ENCODE data around the gene SIM1.
A peak's percentile ranks its signal among the peaks of the same experiment; 100 is the strongest.

The SIM1 gene

DNA sequence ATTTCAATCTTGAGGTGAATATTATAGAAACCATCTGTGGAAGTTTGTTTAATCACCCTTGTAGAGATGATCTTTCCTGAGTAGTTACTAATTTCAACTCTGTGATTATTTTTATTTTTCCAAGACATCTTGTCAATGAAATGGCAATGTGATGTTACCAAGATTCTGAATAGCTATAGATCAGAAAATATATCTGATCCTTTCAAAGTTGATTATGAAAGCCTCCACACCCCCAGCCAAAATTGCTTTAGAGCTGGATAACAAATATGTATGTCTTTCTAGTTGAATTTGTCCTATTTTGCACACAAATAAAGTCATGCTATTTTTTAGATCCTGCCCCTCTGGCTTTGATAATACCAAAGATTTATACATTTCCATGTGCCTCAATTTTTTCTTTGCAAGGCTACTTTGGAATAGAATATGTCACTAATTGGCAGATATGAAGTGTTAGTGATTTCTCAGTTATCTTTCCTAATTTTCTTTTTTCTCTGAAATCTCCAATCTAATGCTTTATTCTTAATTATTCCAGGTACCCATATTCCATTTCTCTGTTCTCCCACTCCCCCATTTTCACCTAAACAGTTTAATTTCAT is 5.0 kb downstream of the SIM1 start:
- Histone ChIP-seq H2BK5ac (ENCODE audit: low read length) (no peak overlapping the region), H2BK15ac (replicated peaks; ENCODE audit: low read depth) (no peak overlapping the region), H3K27ac (ENCODE audit: low read depth, low read length) (no peak overlapping the region), H3K4me2 (ENCODE audit: low read length) (no peak overlapping the region), H3K79me1 (ENCODE audit: low read length) (no peaks in the 10 kb centered on the region), H3K4me1 (ENCODE audit: control insufficient read depth, low read depth, low read length) (peaks cover 2% of the 10 kb centered on the region), H3K4me3 (ENCODE audit: low read length) (no peak overlapping the region), H3K23ac (ENCODE audit: low read length) (no peak overlapping the region), H3K18ac (ENCODE audit: low read length) (no peak overlapping the region), H3K4ac (ENCODE audit: low read depth, low read length) (no peak overlapping the region), H3K79me2 (ENCODE audit: control insufficient read depth, insufficient read depth, low read length) (no peaks in the 10 kb centered on the region), H4K5ac (ENCODE audit: low read length) (no peak overlapping the region), H3K27me3 (ENCODE audit: insufficient read depth, low read length, poor library complexity) (peaks cover 80% of the 10 kb centered on the region), H3K56ac (ENCODE audit: low read length) (no peak overlapping the region), H2BK120ac (ENCODE audit: low read depth, low read length) (no peak overlapping the region), H2AK5ac (ENCODE audit: low read length) (no peak overlapping the region), H3K9ac (ENCODE audit: low read length) (no peak overlapping the region), H3K36me3 (ENCODE audit: control insufficient read depth, insufficient read depth, low read length) (no peaks in the 10 kb centered on the region), H4K8ac (ENCODE audit: low read depth, low read length) (no peak overlapping the region)
- no peak for DNase-seq

DNA sequence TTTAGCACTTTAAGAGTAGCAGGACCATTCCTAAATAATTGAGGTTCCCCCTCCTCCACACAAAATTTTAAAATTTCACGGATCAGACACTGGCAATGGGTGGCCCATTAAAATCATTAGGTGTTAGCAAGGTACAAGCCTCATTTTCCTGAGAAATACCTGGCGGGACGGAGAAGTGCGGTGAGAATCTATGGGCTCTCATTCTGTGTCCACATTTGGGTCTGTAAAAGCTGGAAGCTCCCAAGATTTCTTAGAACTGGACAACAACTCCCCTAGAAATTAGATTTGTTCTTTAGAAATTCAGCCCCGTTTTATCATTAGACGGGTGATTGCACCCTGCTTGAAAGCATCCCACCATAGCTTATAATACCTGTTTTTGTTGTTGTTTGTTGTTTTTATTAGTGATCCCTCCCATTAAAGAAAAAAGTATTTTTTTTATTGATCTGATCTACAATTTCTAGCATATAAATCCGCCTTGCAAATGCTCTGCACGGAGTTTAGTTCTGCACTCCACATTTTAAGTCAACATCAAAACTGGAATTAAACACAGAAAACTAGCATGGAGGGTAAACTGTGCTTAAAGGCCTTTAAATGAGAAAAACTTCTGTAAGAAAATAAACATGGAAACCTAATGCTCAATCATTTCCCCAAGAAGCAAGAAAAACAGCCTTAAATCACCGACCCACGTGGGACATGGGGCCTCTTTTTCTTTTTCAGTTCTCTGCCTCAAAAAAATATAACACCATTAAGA is 5.7 kb downstream of the SIM1 start:
- H4K8ac ChIP-seq (ENCODE audit: low read depth, low read length), result no peak overlapping the region
- H3K79me2 ChIP-seq (ENCODE audit: control insufficient read depth, insufficient read depth, low read length), result no peaks in the 10 kb centered on the region
- no peak overlapping the region for H3K27ac ChIP-seq (ENCODE audit: low read depth, low read length)
- no peak overlapping the region for H3K4me2 ChIP-seq (ENCODE audit: low read length)
- no peak overlapping the region for H3K56ac ChIP-seq (ENCODE audit: low read length)
- H3K79me1 ChIP-seq (ENCODE audit: low read length), result no peaks in the 10 kb centered on the region
- no peak overlapping the region for H3K18ac ChIP-seq (ENCODE audit: low read length)
- peaks cover 2% of the 10 kb centered on the region for H3K4me1 ChIP-seq (ENCODE audit: control insufficient read depth, low read depth, low read length)
- WGBS (ENCODE audit: extremely low coverage, insufficient coverage, low lambda C conversion rate), result no CpG with 5 or more reads among the region's 10 CpGs
- DNase-seq, result no peak
- no peak overlapping the region for H3K23ac ChIP-seq (ENCODE audit: low read length)
- no peak overlapping the region for H4K5ac ChIP-seq (ENCODE audit: low read length)
- H2BK5ac ChIP-seq (ENCODE audit: low read length), result no peak overlapping the region
- H3K4ac ChIP-seq (ENCODE audit: low read depth, low read length), result no peak overlapping the region
- no peak overlapping the region for H2BK15ac ChIP-seq (replicated peaks; ENCODE audit: low read depth)
- no peaks in the 10 kb centered on the region for H3K36me3 ChIP-seq (ENCODE audit: control insufficient read depth, insufficient read depth, low read length)
- H3K4me3 ChIP-seq (ENCODE audit: low read length), result no peak overlapping the region
- H2BK120ac ChIP-seq (ENCODE audit: low read depth, low read length), result no peak overlapping the region
- H3K27me3 ChIP-seq (ENCODE audit: insufficient read depth, low read length, poor library complexity), result peaks cover 79% of the 10 kb centered on the region
- no peak overlapping the region for H2AK5ac ChIP-seq (ENCODE audit: low read length)
- no peak overlapping the region for H3K9ac ChIP-seq (ENCODE audit: low read length)

DNA sequence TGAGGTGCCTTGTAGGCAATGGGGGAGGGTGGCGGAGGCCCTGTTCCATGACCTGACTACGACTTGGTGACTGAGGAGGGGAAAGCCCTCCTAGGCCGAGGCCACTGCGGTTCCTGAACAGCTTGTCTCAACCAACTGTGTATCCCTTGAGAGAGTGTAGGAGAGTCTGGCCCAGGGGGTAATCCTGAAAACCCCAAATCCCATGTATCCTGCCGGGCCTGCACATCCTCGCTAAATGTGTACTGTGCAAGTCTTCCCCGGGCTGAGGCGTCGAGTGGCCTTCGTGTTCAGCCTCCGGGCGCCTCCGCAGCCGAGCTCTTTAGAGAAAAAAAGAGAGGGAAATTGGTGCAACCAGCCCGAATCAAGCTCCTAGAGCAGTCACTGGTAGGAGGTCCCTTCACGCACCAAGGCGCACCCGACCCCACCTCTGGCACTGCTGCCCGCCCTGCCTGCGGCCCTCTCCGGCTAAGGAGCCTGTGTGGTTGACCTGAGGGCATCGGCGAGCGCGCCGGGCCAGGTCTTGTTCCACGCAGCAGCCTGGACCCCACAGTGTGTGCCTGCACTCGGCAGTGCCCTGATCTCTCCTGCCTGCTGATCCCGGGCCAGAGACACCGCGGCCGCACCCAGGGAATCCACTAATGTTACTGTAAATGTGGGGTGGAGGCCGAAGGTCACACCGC is 7.3 kb downstream of the SIM1 start:
- H3K4me2 ChIP-seq (ENCODE audit: low read length), result peak overlapping the region; percentile 83
- no peak overlapping the region for H3K4me3 ChIP-seq (ENCODE audit: low read length)
- H3K4me1 ChIP-seq (ENCODE audit: control insufficient read depth, low read depth, low read length), result peaks cover 2% of the 10 kb centered on the region
- H2BK5ac ChIP-seq (ENCODE audit: low read length), result no peak overlapping the region
- H2AK5ac ChIP-seq (ENCODE audit: low read length), result no peak overlapping the region
- H3K79me2 ChIP-seq (ENCODE audit: control insufficient read depth, insufficient read depth, low read length), result no peaks in the 10 kb centered on the region
- H3K27ac ChIP-seq (ENCODE audit: low read depth, low read length), result no peak overlapping the region
- WGBS (ENCODE audit: extremely low coverage, insufficient coverage, low lambda C conversion rate), result no CpG with 5 or more reads among the region's 34 CpGs
- no peak overlapping the region for H3K18ac ChIP-seq (ENCODE audit: low read length)
- no peaks in the 10 kb centered on the region for H3K36me3 ChIP-seq (ENCODE audit: control insufficient read depth, insufficient read depth, low read length)
- H4K8ac ChIP-seq (ENCODE audit: low read depth, low read length), result no peak overlapping the region
- peak; percentile 67 for DNase-seq
- H3K27me3 ChIP-seq (ENCODE audit: insufficient read depth, low read length, poor library complexity), result peaks cover 80% of the 10 kb centered on the region
- H3K4ac ChIP-seq (ENCODE audit: low read depth, low read length), result no peak overlapping the region
- no peak overlapping the region for H4K5ac ChIP-seq (ENCODE audit: low read length)
- no peaks in the 10 kb centered on the region for H3K79me1 ChIP-seq (ENCODE audit: low read length)
- peak overlapping the region; percentile 66 for H3K23ac ChIP-seq (ENCODE audit: low read length)
- no peak overlapping the region for H2BK120ac ChIP-seq (ENCODE audit: low read depth, low read length)
- peak overlapping the region; percentile 30 for H3K56ac ChIP-seq (ENCODE audit: low read length)
- H3K9ac ChIP-seq (ENCODE audit: low read length), result peak overlapping the region; percentile 11
- H2BK15ac ChIP-seq (replicated peaks; ENCODE audit: low read depth), result no peak overlapping the region

DNA sequence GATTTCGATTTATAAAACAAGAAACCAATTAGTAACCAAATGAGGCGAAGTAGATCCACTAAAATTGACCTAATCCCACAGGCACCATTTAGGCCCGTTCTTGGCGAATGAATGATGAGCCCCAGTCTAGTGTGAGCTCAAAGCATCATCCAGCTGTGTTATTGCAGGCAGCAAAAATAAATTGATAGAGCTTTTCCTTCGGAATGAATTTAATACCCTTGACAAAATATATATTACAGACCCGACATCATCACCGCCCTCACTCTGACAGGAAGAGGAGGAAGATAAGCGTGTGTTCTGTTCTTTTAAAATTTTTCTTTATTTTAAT is 7.8 kb downstream of the SIM1 start:
- H3K79me2 ChIP-seq (ENCODE audit: control insufficient read depth, insufficient read depth, low read length), result no peaks in the 10 kb centered on the region
- H2AK5ac ChIP-seq (ENCODE audit: low read length), result no peak overlapping the region
- no peak overlapping the region for H2BK5ac ChIP-seq (ENCODE audit: low read length)
- H3K18ac ChIP-seq (ENCODE audit: low read length), result no peak overlapping the region
- H3K56ac ChIP-seq (ENCODE audit: low read length), result no peak overlapping the region
- peaks cover 2% of the 10 kb centered on the region for H3K4me1 ChIP-seq (ENCODE audit: control insufficient read depth, low read depth, low read length)
- no peak overlapping the region for H3K4me2 ChIP-seq (ENCODE audit: low read length)
- no peak overlapping the region for H3K23ac ChIP-seq (ENCODE audit: low read length)
- H3K27me3 ChIP-seq (ENCODE audit: insufficient read depth, low read length, poor library complexity), result peaks cover 82% of the 10 kb centered on the region
- DNase-seq, result no peak
- H2BK15ac ChIP-seq (replicated peaks; ENCODE audit: low read depth), result no peak overlapping the region
- no peak overlapping the region for H4K8ac ChIP-seq (ENCODE audit: low read depth, low read length)
- WGBS (ENCODE audit: extremely low coverage, insufficient coverage, low lambda C conversion rate), result no CpG with 5 or more reads among the region's 8 CpGs
- no peak overlapping the region for H2BK120ac ChIP-seq (ENCODE audit: low read depth, low read length)
- no peak overlapping the region for H3K4me3 ChIP-seq (ENCODE audit: low read length)
- no peaks in the 10 kb centered on the region for H3K36me3 ChIP-seq (ENCODE audit: control insufficient read depth, insufficient read depth, low read length)
- no peak overlapping the region for H4K5ac ChIP-seq (ENCODE audit: low read length)
- no peaks in the 10 kb centered on the region for H3K79me1 ChIP-seq (ENCODE audit: low read length)
- no peak overlapping the region for H3K9ac ChIP-seq (ENCODE audit: low read length)
- no peak overlapping the region for H3K27ac ChIP-seq (ENCODE audit: low read depth, low read length)
- no peak overlapping the region for H3K4ac ChIP-seq (ENCODE audit: low read depth, low read length)

DNA sequence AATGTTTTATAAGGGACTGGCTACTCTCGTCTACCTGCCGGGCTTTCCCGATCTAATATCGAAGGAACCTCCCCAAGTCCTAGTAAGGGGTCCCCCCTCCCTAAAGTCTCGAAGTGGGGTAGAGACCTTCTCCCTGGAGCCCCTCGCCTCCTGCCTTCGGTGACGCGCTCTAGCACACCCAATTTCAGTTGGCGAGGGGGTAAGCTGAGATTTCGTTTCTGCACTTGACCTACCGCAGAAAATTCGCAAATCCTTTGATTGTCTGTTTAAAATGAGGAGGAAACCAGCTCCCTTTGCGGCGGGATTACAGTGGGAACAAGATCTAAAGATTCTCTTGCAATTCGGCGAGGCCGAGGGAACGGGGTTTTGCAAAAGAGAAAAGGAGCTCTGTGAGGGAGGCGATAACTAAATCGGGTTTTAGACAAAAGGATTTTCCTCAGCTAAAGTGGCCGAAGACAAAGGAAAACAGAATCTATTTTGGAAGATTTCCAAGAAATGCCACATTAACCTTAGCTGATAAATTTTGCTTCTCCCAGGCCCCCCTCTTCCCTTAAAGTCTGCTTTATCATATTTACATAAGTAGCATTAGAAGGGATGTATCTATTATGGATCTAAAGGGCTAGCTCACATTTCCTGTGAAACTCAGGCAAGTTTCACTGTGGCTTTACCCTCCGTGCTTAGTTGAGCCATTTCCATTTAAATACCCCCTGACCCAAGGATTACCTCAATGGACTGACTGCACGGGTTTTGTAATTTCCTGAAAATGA is 8.4 kb downstream of the SIM1 start:
- Histone ChIP-seq H4K8ac (ENCODE audit: low read depth, low read length) (no peak overlapping the region), H3K4me2 (ENCODE audit: low read length) (peak overlapping the region; percentile 52), H2BK5ac (ENCODE audit: low read length) (no peak overlapping the region), H4K5ac (ENCODE audit: low read length) (no peak overlapping the region), H2BK120ac (ENCODE audit: low read depth, low read length) (no peak overlapping the region), H3K9ac (ENCODE audit: low read length) (no peak overlapping the region), H3K4me1 (ENCODE audit: control insufficient read depth, low read depth, low read length) (peaks cover 2% of the 10 kb centered on the region), H3K23ac (ENCODE audit: low read length) (no peak overlapping the region), H3K4ac (ENCODE audit: low read depth, low read length) (no peak overlapping the region), H3K56ac (ENCODE audit: low read length) (no peak overlapping the region), H2AK5ac (ENCODE audit: low read length) (no peak overlapping the region), H3K18ac (ENCODE audit: low read length) (no peak overlapping the region), H3K4me3 (ENCODE audit: low read length) (no peak overlapping the region), H3K36me3 (ENCODE audit: control insufficient read depth, insufficient read depth, low read length) (no peaks in the 10 kb centered on the region), H3K27ac (ENCODE audit: low read depth, low read length) (no peak overlapping the region), H3K79me1 (ENCODE audit: low read length) (no peaks in the 10 kb centered on the region), H2BK15ac (replicated peaks; ENCODE audit: low read depth) (no peak overlapping the region), H3K27me3 (ENCODE audit: insufficient read depth, low read length, poor library complexity) (peaks cover 84% of the 10 kb centered on the region), H3K79me2 (ENCODE audit: control insufficient read depth, insufficient read depth, low read length) (no peaks in the 10 kb centered on the region)
- no CpG with 5 or more reads among the region's 24 CpGs for WGBS (ENCODE audit: extremely low coverage, insufficient coverage, low lambda C conversion rate)
- DNase-seq, result peak; percentile 44
